GM12878 (cell line): ENCODE data around the gene PRKAG2. TPM values are rescaled to one million over a fixed set of nuclear protein-coding genes. Genes with fewer than 3 reads are reported as not detected.

Experiments used
- ATAC-seq: fragments of 200-7000 bp; cut with Tn5 transposase; 3 replicates; pipeline ENCODE4 v1.9.1; 2020; ENCODE audit warnings: mild to moderate bottlenecking, moderate library complexity
- BruUV-seq: library from RNA; stranded (reverse); fragments of 400-500 nt; replicated peaks from 2 replicates; lab custom pipeline; 2021; lab: Mats Ljungman, UMichigan
- CTCF ChIA-PET: fragments of 300-600 bp; sonication (Branson Sonifier 250); formaldehyde crosslinking; extraction: SDS; loops from one replicate; lab custom pipeline; 2021; ENCODE audit warnings: inconsistent platforms; lab: Yijun Ruan, JAX
- POLR2A ChIA-PET: fragments of 350-600 bp; formaldehyde crosslinking; extraction: SDS; loops from one replicate; lab custom pipeline; 2021; ENCODE audit warnings: inconsistent platforms; lab: Charles Lee
- RAD21 ChIA-PET: fragments of 300-600 bp; sonication (Branson Sonifier 250); formaldehyde crosslinking; loops from one replicate; lab custom pipeline; 2023; ENCODE audit warnings: antibody characterized with exemption; ENCODE audit not compliant: unreplicated experiment; lab: Charles Lee
- SMC1A ChIA-PET: fragments of 300-600 bp; sonication (Branson Sonifier 250); formaldehyde crosslinking; loops from one replicate; lab custom pipeline; 2023; ENCODE audit not compliant: unreplicated experiment, uncharacterized antibody; lab: Charles Lee
- DNase-seq: peaks from one replicate; pipeline ENCODE4 v3.0.0-alpha.2; 2011; ENCODE audit warnings: low read depth, low spot score
- FAIRE-seq: peaks from 3 replicates; lab custom pipeline; 2011; peaks lifted over from hg19 to GRCh38; lab: Jason Lieb, UNC
- H2AFZ ChIP-seq: 2 replicates; pipeline ENCODE4 v1.6.0; 2011; ENCODE audit warnings: low read depth, low read length, control low read depth; ENCODE audit not compliant: control insufficient read depth
- H3K27ac ChIP-seq: 2 replicates; pipeline ENCODE4 v1.5.1; 2011; ENCODE audit warnings: control low read depth; ENCODE audit not compliant: control insufficient read depth, insufficient read depth
- H3K27me3 ChIP-seq, 2 experiments: replicated peaks in 1 of 2; 2 replicates each; pipeline versions ENCODE4 v1.6.0 to v1.6.1; 2011; ENCODE audit warnings: low read length in 1 of 2; ENCODE audit not compliant: control insufficient read depth in 2 of 2, insufficient read depth in 2 of 2
- H3K36me3 ChIP-seq, 2 experiments: 2 replicates each; pipeline ENCODE4 v1.5.1; 2011; ENCODE audit warnings: low read length in 1 of 2; ENCODE audit not compliant: control insufficient read depth in 2 of 2, insufficient read depth in 2 of 2
- H3K4me1 ChIP-seq: 2 replicates; pipeline ENCODE4 v1.6.1; 2011; ENCODE audit warnings: mild to moderate bottlenecking, low read length, moderate library complexity, mixed read lengths; ENCODE audit not compliant: control insufficient read depth, insufficient read depth
- H3K4me2 ChIP-seq: 2 replicates; pipeline ENCODE4 v1.6.0; 2011; ENCODE audit warnings: control low read depth; ENCODE audit not compliant: control insufficient read depth, insufficient read depth
- H3K4me3 ChIP-seq: fragments of 200-600 bp; sonication (generic); 2 replicates; pipeline ENCODE4 v1.5.1; 2016
- H3K79me2 ChIP-seq: 2 replicates; pipeline ENCODE4 v1.6.0; 2011; ENCODE audit warnings: low read length; ENCODE audit not compliant: control insufficient read depth, insufficient read depth
- H3K9ac ChIP-seq: 2 replicates; pipeline ENCODE4 v1.8.0; 2011; ENCODE audit warnings: low read length, control low read depth, mixed read lengths; ENCODE audit not compliant: control insufficient read depth, insufficient read depth
- H3K9me3 ChIP-seq: replicated peaks from 3 replicates; pipeline ENCODE4 v1.5.1; 2011; ENCODE audit warnings: mild to moderate bottlenecking, low read length; ENCODE audit not compliant: control insufficient read depth, insufficient read depth
- H4K20me1 ChIP-seq: 2 replicates; pipeline ENCODE4 v1.6.0; 2011; ENCODE audit not compliant: control insufficient read depth, insufficient read depth
- ATF7 ChIP-seq: fragments of 450-650 bp; IDR thresholded peaks from 2 replicates; pipeline ENCODE4 v1.6.1; 2016; ENCODE audit warnings: low read depth, mild to moderate bottlenecking
- BMI1 ChIP-seq: fragments of 450-650 bp; IDR thresholded peaks from 2 replicates; pipeline ENCODE4 v1.6.1; 2016; ENCODE audit warnings: mild to moderate bottlenecking, moderate library complexity, borderline replicate concordance
- CBX5 ChIP-seq: sonication (generic); IDR thresholded peaks from 2 replicates; pipeline ENCODE4 v1.6.1; 2016; ENCODE audit warnings: low read depth, moderate library complexity, mild to moderate bottlenecking, inconsistent platforms
- CREB1 ChIP-seq: IDR thresholded peaks from 2 replicates; pipeline ENCODE4 v1.6.1; 2012; ENCODE audit warnings: low read depth, mild to moderate bottlenecking, inconsistent platforms
- FOS ChIP-seq: IDR thresholded peaks from 3 replicates; pipeline ENCODE4 v1.6.1; 2011; ENCODE audit warnings: borderline replicate concordance; ENCODE audit not compliant: insufficient read length; ENCODE audit errors: extremely low read depth
- MTA3 ChIP-seq: IDR thresholded peaks from 2 replicates; pipeline ENCODE4 v1.6.1; 2012; ENCODE audit warnings: low read length, inconsistent platforms, borderline replicate concordance
- RCOR1 ChIP-seq: conservative IDR thresholded peaks from 2 replicates; pipeline ENCODE4 v1.6.1; 2012; ENCODE audit warnings: low read depth, low read length, improper control_type of control experiment
- TCF7 ChIP-seq: IDR thresholded peaks from 2 replicates; pipeline ENCODE4 v1.6.1; 2014; ENCODE audit warnings: antibody characterized with exemption, borderline replicate concordance
- ZBED1 ChIP-seq: IDR thresholded peaks from 2 replicates; pipeline ENCODE4 v1.6.1; 2016; ENCODE audit warnings: borderline replicate concordance
- WGBS: methylation state at CpG from one replicate; pipeline ENCODE4 v1.1.6; 2016; ENCODE audit warnings: low lambda C conversion rate; ENCODE audit not compliant: insufficient replicate concordance, insufficient coverage; ENCODE audit errors: missing lambda C conversion rate; 5-methylcytosine and 5-hydroxymethylcytosine counted together
- in situ Hi-C: fragments of 300-500 bp; cut with MboI; formaldehyde crosslinking; loops from 9 replicates; pipeline ENCODE4 v1.14.3; 2018; ENCODE audit warnings: mixed read lengths
- intact Hi-C: fragments of 100-400 bp; cut with micrococcal nuclease; formaldehyde crosslinking; loops from one replicate; pipeline ENCODE4 v1.14.2; 2022; ENCODE audit not compliant: unreplicated experiment
- polyA plus RNA-seq, 11 experiments: library from polyadenylated mRNA; depleted of rRNA in 4 of 11; unstranded in 6 of 11; stranded (reverse) in 5 of 11; fragments of >200 nt; fragmentation: Nextera tagmentation in 4 of 11; fragmentation: Illumina TruSeq in 1 of 11; extraction: Ambion mirVana in 4 of 11; extraction: Trizol in 1 of 11; gene quantifications; 1 replicate in 1 of 11; 2 replicates in 10 of 11; pipeline versions ENCODE4 v1.2.1 to v1.2.3, GENCODE V29; 2011 to 2016; ENCODE audit warnings: inconsistent platforms in 2 of 11, missing spikeins in 2 of 11, low read depth in 1 of 11
- total RNA-seq, 4 experiments: library from RNA; depleted of rRNA in 3 of 4; stranded (reverse); fragments of >200 nt in 3 of 4; fragmentation: Illumina TruSeq in 1 of 4; extraction: Trizol in 1 of 4; gene quantifications; 2 replicates each; pipeline versions ENCODE4 v1.2.1 to v1.2.3, GENCODE V29; 2013 to 2021
- TF ChIP-seq, protein P1 (sequence below): fragments of 450-650 bp; IDR thresholded peaks from 2 replicates; pipeline ENCODE4 v1.6.1; 2017; ENCODE audit warnings: mild to moderate bottlenecking, low read depth, inconsistent platforms; ENCODE audit not compliant: poor library complexity, severe bottlenecking

Gene PRKAG2
- total and polyA plus RNA-seq, 10 of the 15 experiments (the other 5 are each of a cell fraction or from before 2014, with no cell fraction given) = 3.4 to 8.9 (median 6.8) TPM

DNA sequence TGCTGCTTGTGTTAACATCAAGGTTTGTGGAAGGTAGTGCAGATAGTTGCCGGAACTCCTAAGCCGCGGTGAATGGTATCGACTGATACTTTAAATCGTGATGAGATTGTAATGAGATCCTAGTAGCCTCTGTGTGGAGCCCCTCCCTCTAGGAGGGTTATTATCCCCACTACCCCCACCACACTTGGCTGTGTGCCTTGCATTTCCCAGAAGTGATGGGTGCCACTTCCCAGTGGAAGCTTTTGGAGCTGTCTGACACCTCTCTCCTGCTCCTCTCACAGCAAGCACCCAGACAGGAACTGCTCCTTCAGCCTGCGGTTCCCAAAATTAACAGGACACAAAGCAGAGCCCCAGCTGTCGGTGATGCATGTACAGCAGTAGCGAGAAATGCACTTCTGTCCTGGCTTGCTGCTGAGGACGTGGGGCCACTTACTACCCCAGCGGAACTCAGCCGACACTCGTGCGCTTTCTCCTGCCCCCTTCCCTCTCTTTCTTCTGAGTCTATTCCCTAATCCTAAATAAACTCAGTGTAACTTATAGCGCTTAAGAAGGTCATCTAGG, 52.5 kb downstream of the PRKAG2 start:
- Histone ChIP-seq H3K36me3 (no peaks in the 10 kb centered on the region), H3K4me3 (no peak overlapping the region), H2AFZ (no peak overlapping the region), H3K4me2 (no peak overlapping the region), H3K9ac (no peak overlapping the region), H3K9me3 (no peaks in the 10 kb centered on the region), H3K27ac (no peak overlapping the region), H3K4me1 (no peaks in the 10 kb centered on the region), H3K27me3 (no peaks in the 10 kb centered on the region; a peak in 1 of 4 replicates), H4K20me1 (no peaks in the 10 kb centered on the region), H3K79me2 (no peaks in the 10 kb centered on the region)
- FAIRE-seq (no peak), ATAC-seq (no peak), DNase-seq (no peak)
- 83% methylated on average over 14 of the region's 14 CpGs for WGBS
- SMC1A ChIA-PET = no interaction called here
- TF ChIP-seq TCF7 (no peak), RCOR1 (no peak)
- no TSS peak for BruUV-seq
- in situ Hi-C loops (no loop called here), intact Hi-C loops (no loop called here)
- RAD21 ChIA-PET = no interaction called here
- CTCF ChIA-PET = no interaction called here
- POLR2A ChIA-PET = no interaction called here

DNA sequence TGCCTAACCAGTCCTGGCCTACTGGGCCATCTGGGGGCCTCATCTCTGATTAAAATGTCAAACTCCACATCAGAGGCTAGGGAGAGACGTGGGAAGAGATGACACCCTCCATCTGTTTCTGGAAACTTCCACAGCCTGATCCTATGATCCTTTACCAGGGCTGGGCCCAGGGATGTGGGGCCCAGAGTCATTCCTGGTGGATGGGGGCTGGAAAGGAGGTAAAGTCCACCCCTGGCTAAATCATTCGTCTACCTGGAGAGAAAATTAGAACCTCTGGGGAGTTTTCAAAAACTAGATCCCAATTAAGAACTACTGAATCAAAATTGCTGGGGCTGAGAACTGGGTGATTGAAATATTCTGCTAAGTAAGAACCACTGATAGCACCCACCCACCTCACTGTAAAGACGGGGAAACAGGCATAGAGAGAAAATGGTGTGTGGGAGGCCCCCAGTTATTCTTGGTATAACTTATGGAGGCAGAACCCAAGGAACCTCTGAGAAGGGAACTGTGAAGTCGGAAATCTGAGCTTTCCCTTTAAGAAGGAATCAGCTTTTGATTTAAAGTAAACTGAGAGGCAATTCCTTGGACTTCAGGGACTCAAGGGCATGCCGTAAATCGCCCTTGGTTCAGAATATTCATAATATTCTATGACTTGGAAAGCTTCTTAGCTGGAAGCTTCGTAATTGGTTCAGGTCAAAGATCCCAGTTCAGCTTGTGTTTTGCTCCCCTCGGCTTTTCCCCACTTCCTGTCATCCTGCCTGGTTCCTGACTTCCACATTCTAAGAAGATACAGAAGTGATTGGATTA, 53.1 kb downstream of the PRKAG2 start:
- WGBS = 55% methylated on average over 8 of the region's 8 CpGs
- Histone ChIP-seq H3K9me3 (no peaks in the 10 kb centered on the region), H3K36me3 (no peaks in the 10 kb centered on the region), H3K27me3 (no peaks in the 10 kb centered on the region; a peak in 1 of 4 replicates), H3K4me2 (no peak overlapping the region), H3K4me1 (no peaks in the 10 kb centered on the region), H3K9ac (no peak overlapping the region), H3K4me3 (no peak overlapping the region), H3K79me2 (no peaks in the 10 kb centered on the region), H3K27ac (no peak overlapping the region), H4K20me1 (no peaks in the 10 kb centered on the region), H2AFZ (no peak overlapping the region)
- DNase-seq (no peak), FAIRE-seq (no peak), ATAC-seq (no peak)
- BruUV-seq = no TSS peak
- in situ Hi-C loops (no loop called here), intact Hi-C loops (no loop called here)
- ChIA-PET POLR2A (no interaction called here), RAD21 (no interaction called here), CTCF (no interaction called here), SMC1A (no interaction called here)
- TF ChIP-seq CBX5 (no peak), ATF7 (no peak), ZBED1 (no peak), BMI1 (no peak), MTA3 (no peak), CREB1 (no peak), FOS (no peak)
- TF ChIP-seq, protein P1, sequence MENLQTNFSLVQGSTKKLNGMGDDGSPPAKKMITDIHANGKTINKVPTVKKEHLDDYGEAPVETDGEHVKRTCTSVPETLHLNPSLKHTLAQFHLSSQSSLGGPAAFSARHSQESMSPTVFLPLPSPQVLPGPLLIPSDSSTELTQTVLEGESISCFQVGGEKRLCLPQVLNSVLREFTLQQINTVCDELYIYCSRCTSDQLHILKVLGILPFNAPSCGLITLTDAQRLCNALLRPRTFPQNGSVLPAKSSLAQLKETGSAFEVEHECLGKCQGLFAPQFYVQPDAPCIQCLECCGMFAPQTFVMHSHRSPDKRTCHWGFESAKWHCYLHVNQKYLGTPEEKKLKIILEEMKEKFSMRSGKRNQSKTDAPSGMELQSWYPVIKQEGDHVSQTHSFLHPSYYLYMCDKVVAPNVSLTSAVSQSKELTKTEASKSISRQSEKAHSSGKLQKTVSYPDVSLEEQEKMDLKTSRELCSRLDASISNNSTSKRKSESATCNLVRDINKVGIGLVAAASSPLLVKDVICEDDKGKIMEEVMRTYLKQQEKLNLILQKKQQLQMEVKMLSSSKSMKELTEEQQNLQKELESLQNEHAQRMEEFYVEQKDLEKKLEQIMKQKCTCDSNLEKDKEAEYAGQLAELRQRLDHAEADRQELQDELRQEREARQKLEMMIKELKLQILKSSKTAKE = no peak
